Measurements from ENCODE around the gene EGLN3.

EGLN3 gene

GRCh38 chr14:33909380-33910084, 41.3 kb downstream of the EGLN3 start:
- DNase-seq: no peak

- DNase-seq: peak; percentile 81
These were observed 42.2 kb downstream of the EGLN3 start for GRCh38 chr14:33908540-33909223.

GRCh38 chr14:33906968-33907367, 43.9 kb downstream of the EGLN3 start:
- no peak for DNase-seq

GRCh38 chr14:33904609-33905008, 46.3 kb downstream of the EGLN3 start:
- no peak for DNase-seq

- no peak for DNase-seq
These were observed 47.5 kb downstream of the EGLN3 start for GRCh38 chr14:33903369-33903768.

GRCh38 chr14:33902363-33902762, 48.5 kb downstream of the EGLN3 start:
- no peak for DNase-seq

GRCh38 chr14:33901426-33902155, 49.3 kb downstream of the EGLN3 start:
- no peak for DNase-seq

GRCh38 chr14:33900706-33901105, 50.2 kb downstream of the EGLN3 start:
- DNase-seq: no peak

GRCh38 chr14:33899723-33900341, 51.0 kb downstream of the EGLN3 start:
- no peak for DNase-seq

GRCh38 chr14:33897878-33898535, 52.9 kb downstream of the EGLN3 start:
- peak; percentile 90 for DNase-seq

- no peak for DNase-seq
These were observed 53.5 kb downstream of the EGLN3 start for GRCh38 chr14:33897382-33897781.

- no peak for DNase-seq
These were observed 56.5 kb downstream of the EGLN3 start for GRCh38 chr14:33894339-33894738.

GRCh38 chr14:33891700-33892099, 59.2 kb downstream of the EGLN3 start:
- no peak for DNase-seq

GRCh38 chr14:33884916-33885315, 66.0 kb downstream of the EGLN3 start:
- no peak for DNase-seq

GRCh38 chr14:33880330-33880729, 70.5 kb downstream of the EGLN3 start:
- no peak for DNase-seq

- no peak for DNase-seq
These were observed 71.1 kb downstream of the EGLN3 start for GRCh38 chr14:33879684-33880286.

- no peak for DNase-seq
These were observed 74.6 kb downstream of the EGLN3 start for GRCh38 chr14:33876274-33876673.
